DND-41 (cell line): Measurements from ENCODE around the gene HLF.

Experiments used
- ATAC-seq: fragments of 200-7000 bp; cut with Tn5 transposase; 3 replicates; pipeline ENCODE4 v1.9.1; 2021; ENCODE audit warnings: low read depth; ENCODE audit not compliant: insufficient read depth
- DNase-seq: peaks from one replicate; pipeline ENCODE4 v3.0.0-alpha.2; 2020
- H2AFZ ChIP-seq: 2 replicates; pipeline ENCODE4 v1.6.0; 2012; ENCODE audit warnings: low read depth, low read length
- H3K27ac ChIP-seq: 2 replicates; pipeline ENCODE4 v1.5.1; 2012; ENCODE audit warnings: low read length, inconsistent platforms
- H3K27me3 ChIP-seq: fragments of 200-600 bp; sonication (generic); 2 replicates; pipeline ENCODE4 v1.6.0; 2012; ENCODE audit warnings: low read length, mild to moderate bottlenecking, inconsistent platforms; ENCODE audit not compliant: insufficient read depth, poor library complexity
- H3K36me3 ChIP-seq: 2 replicates; pipeline ENCODE4 v1.5.1; 2012; ENCODE audit warnings: low read length, inconsistent platforms; ENCODE audit not compliant: insufficient read depth
- H3K4me1 ChIP-seq: 2 replicates; pipeline ENCODE4 v1.5.1; 2012; ENCODE audit warnings: mild to moderate bottlenecking, low read length; ENCODE audit not compliant: insufficient read depth
- H3K4me2 ChIP-seq: 2 replicates; pipeline ENCODE4 v1.6.0; 2012; ENCODE audit warnings: mild to moderate bottlenecking, moderate library complexity, low read length, inconsistent platforms; ENCODE audit not compliant: insufficient read depth
- H3K4me3 ChIP-seq, 2 experiments: fragments of 200-600 bp in 1 of 2; shearing (Covaris generic) in 1 of 2; 2 replicates each; pipeline ENCODE4 v1.5.1; 2012 to 2016; ENCODE audit warnings: inconsistent platforms in 2 of 2, low read length in 2 of 2, mild to moderate bottlenecking in 2 of 2, low read depth in 1 of 2, moderate library complexity in 1 of 2
- H3K79me2 ChIP-seq: 2 replicates; pipeline ENCODE4 v1.6.0; 2012; ENCODE audit warnings: low read length, inconsistent platforms; ENCODE audit not compliant: insufficient read depth
- H3K9ac ChIP-seq: 2 replicates; pipeline ENCODE4 v1.6.0; 2012; ENCODE audit warnings: low read depth, mild to moderate bottlenecking, inconsistent platforms, low read length, moderate library complexity
- H3K9me3 ChIP-seq: 2 replicates; pipeline ENCODE4 v1.5.1; 2012; ENCODE audit warnings: low read length, moderate library complexity, mild to moderate bottlenecking, inconsistent platforms; ENCODE audit not compliant: insufficient read depth, severe bottlenecking
- H4K20me1 ChIP-seq: 2 replicates; pipeline ENCODE4 v1.6.0; 2012; ENCODE audit warnings: low read length; ENCODE audit not compliant: insufficient read depth
- EZH2 ChIP-seq: IDR thresholded peaks from 3 replicates; pipeline ENCODE4 v1.6.1; 2012; ENCODE audit warnings: borderline replicate concordance, low read depth, mild to moderate bottlenecking, moderate library complexity, low read length, inconsistent platforms; ENCODE audit not compliant: severe bottlenecking
- TF ChIP-seq, protein P1 (sequence below): IDR thresholded peaks from 2 replicates; pipeline ENCODE4 v1.5.1; 2012; ENCODE audit warnings: borderline replicate concordance, low read length, moderate library complexity, mild to moderate bottlenecking; ENCODE audit not compliant: poor library complexity, severe bottlenecking; ENCODE audit errors: extremely low read depth

Gene HLF

DNA sequence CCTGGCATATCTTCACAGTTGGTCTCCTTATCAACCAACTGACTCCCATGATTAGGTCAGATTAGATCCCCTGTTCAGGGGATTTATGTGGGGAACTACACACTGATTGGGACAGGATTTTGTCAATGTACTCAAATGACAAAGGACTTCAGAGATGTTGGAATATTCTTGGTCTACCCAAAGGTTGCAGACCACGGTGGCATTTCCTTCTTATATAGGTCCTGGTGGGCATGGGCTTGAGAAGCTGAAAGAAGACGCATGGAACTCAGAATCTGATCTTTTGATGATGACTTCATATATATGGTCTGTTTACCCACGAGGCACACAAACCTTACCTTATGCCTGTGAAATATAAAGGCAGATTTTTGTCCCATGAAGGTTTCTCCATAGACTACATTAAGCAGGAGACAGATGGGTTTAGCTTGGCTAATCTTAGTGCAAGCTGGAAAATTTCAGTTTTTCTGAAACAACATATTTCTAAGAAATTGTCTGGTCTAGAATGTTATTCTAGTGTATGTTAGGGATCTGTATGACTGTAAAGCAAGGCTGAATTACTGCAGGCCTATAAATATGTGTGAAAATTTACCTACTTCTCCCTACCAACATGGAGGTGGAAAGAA lies 33.5 kb downstream of the HLF start:
- Histone ChIP-seq H2AFZ (no peak overlapping the region), H3K36me3 (no peaks in the 10 kb centered on the region), H4K20me1 (no peaks in the 10 kb centered on the region), H3K4me1 (no peaks in the 10 kb centered on the region), H3K9ac (no peak overlapping the region), H3K4me2 (no peak overlapping the region), H3K27me3 (no peaks in the 10 kb centered on the region), H3K9me3 (no peaks in the 10 kb centered on the region), H3K27ac (no peak overlapping the region), H3K79me2 (no peaks in the 10 kb centered on the region), H3K4me3 (no peak overlapping the region)
- no peak for TF ChIP-seq EZH2
- no peak for DNase-seq
- no peak for ATAC-seq

DNA sequence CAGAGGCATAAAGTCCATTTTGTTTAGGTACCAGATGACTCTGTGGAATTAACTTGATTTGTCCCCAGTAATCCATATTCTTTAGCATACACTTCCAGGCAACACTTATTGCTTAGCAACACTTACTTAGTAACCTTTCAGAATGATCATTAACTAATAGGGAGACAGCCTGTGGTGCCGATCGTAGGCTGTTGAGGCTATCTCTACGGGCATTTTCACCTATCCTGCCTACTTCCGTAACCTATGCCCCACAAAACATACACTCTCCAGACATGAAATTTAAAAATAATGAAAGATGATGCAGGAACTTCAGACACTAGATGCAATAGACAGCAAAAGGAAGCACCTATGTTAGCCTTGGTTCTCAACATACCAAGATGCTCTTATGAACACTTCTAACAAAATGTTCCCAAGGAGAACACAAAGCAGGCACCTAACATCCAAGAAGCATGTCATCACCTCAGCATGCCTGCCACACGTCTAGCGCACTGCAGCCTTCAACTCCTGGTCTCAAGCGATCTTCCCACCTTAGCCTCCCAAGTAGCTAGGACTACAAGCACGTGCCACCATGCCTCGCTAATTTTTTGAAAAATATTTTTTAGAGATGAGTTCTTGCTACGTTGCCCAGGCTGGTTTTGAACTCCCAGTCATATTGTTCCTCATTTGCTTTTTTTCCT lies 34.5 kb downstream of the HLF start:
- Histone ChIP-seq H3K4me3 (no peak overlapping the region), H3K27ac (no peak overlapping the region), H2AFZ (no peak overlapping the region), H3K36me3 (no peaks in the 10 kb centered on the region), H3K4me1 (no peaks in the 10 kb centered on the region), H3K27me3 (no peaks in the 10 kb centered on the region), H3K9ac (no peak overlapping the region), H3K79me2 (no peaks in the 10 kb centered on the region), H4K20me1 (no peaks in the 10 kb centered on the region), H3K9me3 (no peaks in the 10 kb centered on the region), H3K4me2 (no peak overlapping the region)
- TF ChIP-seq, protein P1, sequence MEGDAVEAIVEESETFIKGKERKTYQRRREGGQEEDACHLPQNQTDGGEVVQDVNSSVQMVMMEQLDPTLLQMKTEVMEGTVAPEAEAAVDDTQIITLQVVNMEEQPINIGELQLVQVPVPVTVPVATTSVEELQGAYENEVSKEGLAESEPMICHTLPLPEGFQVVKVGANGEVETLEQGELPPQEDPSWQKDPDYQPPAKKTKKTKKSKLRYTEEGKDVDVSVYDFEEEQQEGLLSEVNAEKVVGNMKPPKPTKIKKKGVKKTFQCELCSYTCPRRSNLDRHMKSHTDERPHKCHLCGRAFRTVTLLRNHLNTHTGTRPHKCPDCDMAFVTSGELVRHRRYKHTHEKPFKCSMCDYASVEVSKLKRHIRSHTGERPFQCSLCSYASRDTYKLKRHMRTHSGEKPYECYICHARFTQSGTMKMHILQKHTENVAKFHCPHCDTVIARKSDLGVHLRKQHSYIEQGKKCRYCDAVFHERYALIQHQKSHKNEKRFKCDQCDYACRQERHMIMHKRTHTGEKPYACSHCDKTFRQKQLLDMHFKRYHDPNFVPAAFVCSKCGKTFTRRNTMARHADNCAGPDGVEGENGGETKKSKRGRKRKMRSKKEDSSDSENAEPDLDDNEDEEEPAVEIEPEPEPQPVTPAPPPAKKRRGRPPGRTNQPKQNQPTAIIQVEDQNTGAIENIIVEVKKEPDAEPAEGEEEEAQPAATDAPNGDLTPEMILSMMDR = no peak
- no peak for TF ChIP-seq EZH2
- ATAC-seq (no peak), DNase-seq (no peak)

DNA sequence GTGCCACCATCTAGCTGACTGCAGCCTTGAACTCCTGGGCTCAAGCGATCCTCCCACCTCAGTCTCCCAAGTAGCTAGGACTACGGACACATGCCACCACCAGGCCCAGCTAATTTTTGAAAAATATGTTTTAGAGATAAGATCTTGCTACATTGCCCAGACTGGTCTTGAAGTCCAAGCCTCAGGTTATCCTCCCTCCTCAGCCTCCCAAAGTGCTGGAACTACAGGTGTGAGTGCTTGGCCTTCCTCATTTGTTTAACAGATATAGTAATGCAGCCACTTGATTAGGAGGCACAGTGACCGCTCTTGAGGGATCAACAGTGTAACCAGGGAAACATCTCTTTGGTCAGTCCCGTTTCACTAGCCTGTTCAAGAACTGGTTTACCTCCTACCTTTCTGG lies 35.1 kb downstream of the HLF start:
- no peaks in the 10 kb centered on the region for H4K20me1 ChIP-seq
- ATAC-seq (no peak), DNase-seq (no peak)
- no peak overlapping the region for H2AFZ ChIP-seq
- H3K4me1 ChIP-seq = no peaks in the 10 kb centered on the region
- no peak overlapping the region for H3K27ac ChIP-seq
- no peaks in the 10 kb centered on the region for H3K27me3 ChIP-seq
- TF ChIP-seq, protein P1 = no peak
- TF ChIP-seq EZH2 = no peak
- H3K79me2 ChIP-seq = no peaks in the 10 kb centered on the region
- no peaks in the 10 kb centered on the region for H3K36me3 ChIP-seq
- no peaks in the 10 kb centered on the region for H3K9me3 ChIP-seq
- H3K4me2 ChIP-seq = no peak overlapping the region
- H3K9ac ChIP-seq = no peak overlapping the region
- no peak overlapping the region for H3K4me3 ChIP-seq

DNA sequence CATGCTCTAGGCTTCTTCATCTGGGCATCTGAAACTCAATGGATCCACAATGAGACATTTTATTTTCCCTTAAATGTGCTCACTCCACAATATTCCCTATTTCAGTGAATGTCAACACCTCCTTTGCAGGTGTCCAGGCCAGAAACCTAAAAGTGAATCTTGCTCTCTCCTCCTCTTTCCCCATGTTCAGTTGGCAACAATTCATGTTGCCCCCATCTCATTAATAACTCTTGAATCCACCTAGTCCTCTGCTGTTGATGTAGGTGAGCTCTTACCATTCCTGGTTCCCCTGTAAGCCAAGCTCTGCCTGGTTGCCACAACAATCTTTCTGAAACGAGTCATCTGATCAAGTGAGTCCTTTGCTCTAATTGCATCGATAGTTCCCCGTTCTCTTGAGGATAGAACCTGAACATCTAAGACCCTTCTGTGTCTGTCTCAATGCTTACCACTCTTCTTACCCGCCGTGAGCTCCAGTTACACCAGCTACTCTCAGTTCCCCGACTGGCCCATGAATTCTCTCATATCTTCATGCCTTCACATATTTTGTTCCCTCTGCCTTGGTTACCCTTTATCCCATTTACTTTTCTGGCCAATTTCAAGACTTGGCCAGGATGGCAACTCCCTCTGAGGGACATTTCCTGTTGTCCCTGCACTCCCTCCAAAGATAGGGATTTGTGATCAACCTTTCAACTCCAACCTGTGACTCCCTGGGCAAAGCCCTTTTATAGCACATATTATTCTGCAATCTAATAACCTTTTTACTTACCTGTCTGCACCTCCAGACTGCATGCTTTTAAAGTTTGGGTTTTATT lies 35.9 kb downstream of the HLF start:
- no peak overlapping the region for H3K9ac ChIP-seq
- no peak for DNase-seq
- H4K20me1 ChIP-seq = no peaks in the 10 kb centered on the region
- H3K27ac ChIP-seq = no peak overlapping the region
- no peaks in the 10 kb centered on the region for H3K36me3 ChIP-seq
- no peak for TF ChIP-seq EZH2
- TF ChIP-seq, protein P1 = no peak
- ATAC-seq = no peak
- H3K27me3 ChIP-seq = no peaks in the 10 kb centered on the region
- H3K4me2 ChIP-seq = no peak overlapping the region
- H3K4me1 ChIP-seq = no peaks in the 10 kb centered on the region
- no peaks in the 10 kb centered on the region for H3K79me2 ChIP-seq
- H3K4me3 ChIP-seq = no peak overlapping the region
- no peak overlapping the region for H2AFZ ChIP-seq
- no peaks in the 10 kb centered on the region for H3K9me3 ChIP-seq
